Upper lobe of left lung (tissue), 6 donors: ENCODE data around the gene LPGAT1. TPM values are rescaled to one million over a fixed set of nuclear protein-coding genes. Genes with fewer than 3 reads are reported as not detected.
A peak's percentile ranks its signal among the peaks of the same experiment; 100 is the strongest.

ENCODE experiments used
- ATAC-seq, 2 donors: fragments of 200-7000 bp; cut with Tn5 transposase; one replicate each; pipeline ENCODE4 v1.9.1; 2022; ENCODE audit warnings: mild to moderate bottlenecking in 2 of 2, moderate library complexity in 2 of 2; ENCODE audit not compliant: low FRiP score in 2 of 2
- DNase-seq, 2 donors: peaks; one replicate each; pipeline ENCODE4 v3.0.0-alpha.2; 2019 to 2020
- H3K27ac ChIP-seq, 4 donors: fragments of 200-600 bp; sonication (generic); one replicate each; pipeline ENCODE4 v1.5.1; 2016 to 2019
- H3K27me3 ChIP-seq, 4 donors: fragments of 200-600 bp; sonication (generic); one replicate each; pipeline ENCODE4 v1.5.1; 2017 to 2019
- H3K36me3 ChIP-seq, 4 donors: fragments of 200-600 bp; sonication (generic); one replicate each; pipeline ENCODE4 v1.5.1; 2016 to 2019
- H3K4me1 ChIP-seq, 4 donors: fragments of 200-600 bp; sonication (generic); one replicate each; pipeline ENCODE4 v1.5.1; 2018 to 2019
- H3K4me3 ChIP-seq, 4 donors: fragments of 200-600 bp; sonication (generic); one replicate each; pipeline ENCODE4 v1.5.1; 2017 to 2019; ENCODE audit warnings: mild to moderate bottlenecking in 2 of 4, moderate library complexity in 1 of 4
- H3K9me3 ChIP-seq, 4 donors: fragments of 200-600 bp; sonication (generic); one replicate each; pipeline ENCODE4 v1.5.1; 2018 to 2019
- EP300 ChIP-seq, 4 donors: sonication (generic); formaldehyde crosslinking; IDR thresholded peaks; one replicate each; pipeline ENCODE4 v1.5.1; 2017; ENCODE audit warnings: antibody characterized with exemption in 4 of 4, control low read depth in 2 of 4
- POLR2A ChIP-seq, 4 donors: fragments of 450-650 bp; IDR thresholded peaks; one replicate each; pipeline ENCODE4 v1.5.1; 2016 to 2017; ENCODE audit warnings: antibody characterized with exemption in 4 of 4, mild to moderate bottlenecking in 2 of 4
- POLR2AphosphoS5 ChIP-seq, 2 donors: sonication (generic); formaldehyde crosslinking; IDR thresholded peaks; one replicate each; pipeline ENCODE4 v1.5.1; 2017; ENCODE audit warnings: antibody characterized with exemption in 2 of 2
- WGBS, 2 donors: methylation state at CpG; one replicate each; pipeline ENCODE4 v1.1.5; 2017 to 2018; 5-methylcytosine and 5-hydroxymethylcytosine counted together
- total RNA-seq, 6 donors: library from RNA; depleted of rRNA in 4 of 6; stranded (reverse); fragments of >200 nt in 4 of 6; gene quantifications; one replicate each; pipeline versions ENCODE4 v1.1.0 to v1.2.1, GENCODE V29; 2016 to 2021
- TF ChIP-seq, protein P1 (sequence below), 6 experiments: fragments of 450-650 bp in 4 of 6; fragments of 200-600 bp in 2 of 6; sonication (generic) in 2 of 6; IDR thresholded peaks; one replicate each; pipeline ENCODE4 v1.5.1; 2016 to 2019; ENCODE audit warnings: antibody characterized with exemption in 6 of 6
- donor health status: DM: no; HTN: no; CAD: no; lungs with moderate emphysema.
- donor health status: DM: no; HTN: yes; CAD: no; lungs with severe emphysema.

The LPGAT1 gene
- total RNA-seq, 6 donors from 2014 or later, result 21.0 to 47.8 (median 33.1) TPM

DNA sequence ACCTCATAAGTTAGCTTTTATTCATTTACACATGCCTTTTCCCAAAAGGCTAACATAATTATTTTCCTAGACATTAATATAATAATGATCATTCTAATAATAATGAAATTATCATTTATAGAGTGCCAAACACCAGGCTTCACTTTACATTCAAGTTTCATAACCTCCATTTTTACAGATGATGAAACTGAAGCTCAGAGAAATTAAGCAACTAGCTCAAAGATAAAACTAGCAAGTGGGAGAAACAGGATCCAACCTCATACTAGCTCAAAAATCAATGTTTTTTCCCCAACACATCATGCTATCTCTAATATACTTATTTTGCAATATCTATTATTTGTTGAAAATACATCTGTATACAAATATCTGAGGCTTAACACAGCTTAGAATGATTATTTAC lies 14.0 kb downstream of the LPGAT1 start:
- no peak for DNase-seq
- Histone ChIP-seq H3K36me3 (peaks cover 0 to 18% (median 4%) of the 10 kb centered on the region in 4 donors), H3K27me3 (no peaks in the 10 kb centered on the region), H3K4me1 (peaks cover 0 to 11% (median 5%) of the 10 kb centered on the region in 4 donors), H3K27ac (no peak overlapping the region), H3K9me3 (no peaks in the 10 kb centered on the region), H3K4me3 (no peak overlapping the region)
- TF ChIP-seq, protein P1, sequence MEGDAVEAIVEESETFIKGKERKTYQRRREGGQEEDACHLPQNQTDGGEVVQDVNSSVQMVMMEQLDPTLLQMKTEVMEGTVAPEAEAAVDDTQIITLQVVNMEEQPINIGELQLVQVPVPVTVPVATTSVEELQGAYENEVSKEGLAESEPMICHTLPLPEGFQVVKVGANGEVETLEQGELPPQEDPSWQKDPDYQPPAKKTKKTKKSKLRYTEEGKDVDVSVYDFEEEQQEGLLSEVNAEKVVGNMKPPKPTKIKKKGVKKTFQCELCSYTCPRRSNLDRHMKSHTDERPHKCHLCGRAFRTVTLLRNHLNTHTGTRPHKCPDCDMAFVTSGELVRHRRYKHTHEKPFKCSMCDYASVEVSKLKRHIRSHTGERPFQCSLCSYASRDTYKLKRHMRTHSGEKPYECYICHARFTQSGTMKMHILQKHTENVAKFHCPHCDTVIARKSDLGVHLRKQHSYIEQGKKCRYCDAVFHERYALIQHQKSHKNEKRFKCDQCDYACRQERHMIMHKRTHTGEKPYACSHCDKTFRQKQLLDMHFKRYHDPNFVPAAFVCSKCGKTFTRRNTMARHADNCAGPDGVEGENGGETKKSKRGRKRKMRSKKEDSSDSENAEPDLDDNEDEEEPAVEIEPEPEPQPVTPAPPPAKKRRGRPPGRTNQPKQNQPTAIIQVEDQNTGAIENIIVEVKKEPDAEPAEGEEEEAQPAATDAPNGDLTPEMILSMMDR (IDR thresholded peaks at IDR 0.05), result no peak
- TF ChIP-seq POLR2AphosphoS5 (IDR thresholded peaks at IDR 0.05), result no peak
- no peak for TF ChIP-seq POLR2A (IDR thresholded peaks at IDR 0.05)
- no peak for TF ChIP-seq EP300 (IDR thresholded peaks at IDR 0.05)
- no peak for ATAC-seq

GRCh38 chr1:211814313-211814712 lies 16.2 kb downstream of the LPGAT1 start:
- Histone ChIP-seq H3K27me3 (no peaks in the 10 kb centered on the region), H3K9me3 (no peaks in the 10 kb centered on the region), H3K36me3 (peaks cover 0 to 19% (median under 1%) of the 10 kb centered on the region in 4 donors), H3K27ac (no peak overlapping the region), H3K4me3 (no peak overlapping the region), H3K4me1 (peaks cover 0 to 11% (median 5%) of the 10 kb centered on the region in 4 donors)
- 71 to 89% methylated on average over 1 of the region's 1 CpG for WGBS, 2 donors
- ATAC-seq, result no peak
- TF ChIP-seq POLR2AphosphoS5 (IDR thresholded peaks at IDR 0.05), result no peak
- TF ChIP-seq EP300 (IDR thresholded peaks at IDR 0.05), result no peak
- no peak for TF ChIP-seq POLR2A (IDR thresholded peaks at IDR 0.05)
- TF ChIP-seq, protein P1 (IDR thresholded peaks at IDR 0.05), result no peak
- no peak for DNase-seq

- peak in 1 of 2 donors; percentile 72 for DNase-seq
Measured at GRCh38 chr1:211813590-211813989, 17.0 kb downstream of the LPGAT1 start.

GRCh38 chr1:211812584-211812983 lies 18.0 kb downstream of the LPGAT1 start:
- Histone ChIP-seq H3K9me3 (no peaks in the 10 kb centered on the region), H3K4me1 (peaks cover 0 to 11% (median 5%) of the 10 kb centered on the region in 4 donors), H3K27me3 (no peaks in the 10 kb centered on the region), H3K4me3 (no peak overlapping the region), H3K36me3 (peaks cover 0 to 9% (median 0%) of the 10 kb centered on the region in 4 donors), H3K27ac (no peak overlapping the region)
- WGBS, 2 donors, result 64 to 88% methylated on average over 4 of the region's 4 CpGs
- ATAC-seq (no peak), DNase-seq (no peak)
- TF ChIP-seq EP300 (IDR thresholded peaks at IDR 0.05) (no peak), POLR2AphosphoS5 (IDR thresholded peaks at IDR 0.05) (no peak), POLR2A (IDR thresholded peaks at IDR 0.05) (no peak)
- TF ChIP-seq, protein P1 (IDR thresholded peaks at IDR 0.05), result no peak

More at GRCh38 chr1:211813590-211813989, 17.0 kb downstream of the LPGAT1 start:
- TF ChIP-seq, protein P1 (IDR thresholded peaks at IDR 0.05), result no peak
- no peak for TF ChIP-seq POLR2A (IDR thresholded peaks at IDR 0.05)
- Histone ChIP-seq H3K27ac (no peak overlapping the region), H3K27me3 (no peaks in the 10 kb centered on the region), H3K4me1 (peaks cover 0 to 11% (median 5%) of the 10 kb centered on the region in 4 donors), H3K9me3 (no peaks in the 10 kb centered on the region), H3K36me3 (peaks cover 0 to 16% (median 0%) of the 10 kb centered on the region in 4 donors), H3K4me3 (no peak overlapping the region)
- peak in 1 of 2 donors; percentile 65 for ATAC-seq

DNA sequence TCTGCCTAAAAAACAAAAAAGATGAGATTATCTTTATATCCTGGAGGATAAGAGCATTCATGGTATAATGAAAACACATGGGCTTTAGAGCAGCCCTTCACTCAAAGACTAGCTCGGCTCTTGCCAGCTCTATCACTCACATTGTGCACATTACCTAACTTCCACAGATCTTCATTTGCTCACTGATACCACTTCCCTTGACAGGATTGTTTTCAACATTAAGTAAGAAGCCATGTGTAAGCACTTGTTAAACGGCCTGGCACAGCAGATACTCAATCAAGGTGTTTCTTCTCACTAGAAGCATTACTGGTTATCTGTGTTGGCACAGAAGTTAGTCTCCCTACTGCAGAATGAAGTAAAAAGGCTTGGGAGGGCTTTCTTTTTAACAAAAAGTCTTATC lies 18.7 kb downstream of the LPGAT1 start:
- TF ChIP-seq, protein P1 (IDR thresholded peaks at IDR 0.05), result no peak
- TF ChIP-seq EP300 (IDR thresholded peaks at IDR 0.05), result no peak
- no peak overlapping the region for H3K4me3 ChIP-seq
- ATAC-seq (no peak), DNase-seq (no peak)
- no peaks in the 10 kb centered on the region for H3K9me3 ChIP-seq
- H3K36me3 ChIP-seq, result peaks cover 0 to 9% (median 0%) of the 10 kb centered on the region in 4 donors
- H3K27me3 ChIP-seq, result no peaks in the 10 kb centered on the region
- no peak overlapping the region for H3K27ac ChIP-seq
- WGBS, 2 donors, result 53 to 61% methylated on average over 2 of the region's 2 CpGs
- H3K4me1 ChIP-seq, result peaks cover 0 to 11% (median 5%) of the 10 kb centered on the region in 4 donors
